ENCODE results near the gene OMP.

DNA sequence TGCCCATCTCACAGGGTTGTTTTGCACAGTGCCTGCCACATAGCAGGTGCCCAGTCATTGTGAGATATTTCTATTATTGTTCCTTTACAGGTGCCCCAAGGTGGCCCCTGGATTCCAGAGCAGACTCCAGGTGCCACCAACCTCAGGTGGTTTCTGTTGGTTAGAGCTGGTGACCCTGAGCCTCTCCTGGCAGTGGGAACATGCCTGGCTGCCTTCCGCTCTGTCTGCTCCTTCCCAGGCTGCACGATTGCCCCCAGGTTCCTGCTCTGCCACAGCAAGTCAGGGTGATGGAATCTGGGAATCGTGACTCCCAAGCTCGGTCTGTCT lies 12.6 kb upstream of the OMP start:
- TF ChIP-seq, protein P1, sequence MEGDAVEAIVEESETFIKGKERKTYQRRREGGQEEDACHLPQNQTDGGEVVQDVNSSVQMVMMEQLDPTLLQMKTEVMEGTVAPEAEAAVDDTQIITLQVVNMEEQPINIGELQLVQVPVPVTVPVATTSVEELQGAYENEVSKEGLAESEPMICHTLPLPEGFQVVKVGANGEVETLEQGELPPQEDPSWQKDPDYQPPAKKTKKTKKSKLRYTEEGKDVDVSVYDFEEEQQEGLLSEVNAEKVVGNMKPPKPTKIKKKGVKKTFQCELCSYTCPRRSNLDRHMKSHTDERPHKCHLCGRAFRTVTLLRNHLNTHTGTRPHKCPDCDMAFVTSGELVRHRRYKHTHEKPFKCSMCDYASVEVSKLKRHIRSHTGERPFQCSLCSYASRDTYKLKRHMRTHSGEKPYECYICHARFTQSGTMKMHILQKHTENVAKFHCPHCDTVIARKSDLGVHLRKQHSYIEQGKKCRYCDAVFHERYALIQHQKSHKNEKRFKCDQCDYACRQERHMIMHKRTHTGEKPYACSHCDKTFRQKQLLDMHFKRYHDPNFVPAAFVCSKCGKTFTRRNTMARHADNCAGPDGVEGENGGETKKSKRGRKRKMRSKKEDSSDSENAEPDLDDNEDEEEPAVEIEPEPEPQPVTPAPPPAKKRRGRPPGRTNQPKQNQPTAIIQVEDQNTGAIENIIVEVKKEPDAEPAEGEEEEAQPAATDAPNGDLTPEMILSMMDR (IDR thresholded peaks at IDR 0.05; ENCODE audit: extremely low read depth in 1 of 2, insufficient read depth in 1 of 2, low read depth in 1 of 2, low read length in 2 of 2), result no peak
- no peak for TF ChIP-seq MAX (IDR thresholded peaks at IDR 0.05; ENCODE audit: insufficient read depth, insufficient read length)
- TF ChIP-seq POLR2AphosphoS5 (IDR thresholded peaks at IDR 0.05; ENCODE audit: insufficient read depth, low read depth, low read length), result no peak
- no peak for TF ChIP-seq POLR2A (IDR thresholded peaks at IDR 0.05; ENCODE audit: low read depth, low read length)
- no peak for TF ChIP-seq EZH2 (IDR thresholded peaks at IDR 0.05; ENCODE audit: borderline replicate concordance, low read depth, low read length, severe bottlenecking)
- TF ChIP-seq MYC (IDR thresholded peaks at IDR 0.05; ENCODE audit: low read depth, low read length), result no peak
- TF ChIP-seq JUN (IDR thresholded peaks at IDR 0.05; ENCODE audit: borderline replicate concordance, insufficient read depth, insufficient read length, low read depth), result no peak
- no peak for TF ChIP-seq FOS (IDR thresholded peaks at IDR 0.05; ENCODE audit: borderline replicate concordance, insufficient read depth, low read length)

Data from endothelial cell of umbilical vein (primary cell).